HG02642 (cell line): ENCODE results near the gene ADSS1.
"Not testable (repeated sequence)": the region's sequence is repeated elsewhere in the genome, so short reads cannot be mapped to it uniquely, and the experiment has no call there.

Experiments used
- ATAC-seq: cut with Tn5 transposase; IDR thresholded peaks from one replicate; pipeline ENCODE4 v1.9.1; 2021; ENCODE audit warnings: mild to moderate bottlenecking; ENCODE audit not compliant: unreplicated experiment, poor library complexity

Gene ADSS1

DNA sequence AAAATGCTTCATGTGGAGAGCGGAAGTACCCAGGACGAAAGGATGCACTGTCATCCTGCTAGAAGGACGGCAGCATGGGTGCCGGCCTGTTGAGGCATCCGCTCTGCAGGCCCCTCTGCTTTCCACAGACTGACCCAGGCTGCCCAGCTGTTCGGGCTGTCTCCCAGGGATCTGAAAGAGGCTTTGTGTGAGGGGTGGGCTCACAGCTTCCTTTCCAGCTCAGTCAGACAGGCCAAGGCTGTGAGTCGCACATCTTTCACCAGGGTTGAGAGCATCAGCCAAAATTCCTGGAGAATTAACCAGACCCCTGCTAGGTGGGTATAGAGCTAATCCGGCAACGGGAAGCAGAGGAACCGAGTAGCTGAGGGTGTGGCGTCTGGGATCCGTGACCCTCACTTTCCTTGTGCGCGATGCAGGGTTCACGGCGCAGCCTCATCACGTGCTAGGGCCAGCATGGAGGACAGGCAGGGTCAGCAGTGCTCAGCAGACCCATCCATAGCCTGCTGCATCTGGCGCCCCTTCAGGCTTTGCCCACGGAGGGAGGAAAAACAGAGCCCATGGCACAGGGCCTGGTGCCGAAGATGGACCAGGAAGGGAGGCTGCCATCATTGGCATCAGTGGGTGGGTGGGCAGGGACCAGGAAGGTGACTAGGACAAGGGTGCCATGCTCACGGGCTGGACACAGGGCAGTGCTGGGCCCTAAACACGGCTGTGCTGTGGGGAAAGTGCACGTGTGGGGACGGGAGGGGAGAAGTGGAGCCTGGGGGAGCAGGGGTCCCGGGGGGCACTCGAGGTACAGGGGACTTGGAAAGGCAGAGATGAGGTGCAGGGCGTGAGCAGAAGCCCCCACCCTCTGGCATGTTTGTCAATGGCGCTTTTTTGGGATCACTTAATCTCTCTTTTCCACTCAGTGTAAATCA, 19.7 kb downstream of the ADSS1 start:
- ATAC-seq = no peak

DNA sequence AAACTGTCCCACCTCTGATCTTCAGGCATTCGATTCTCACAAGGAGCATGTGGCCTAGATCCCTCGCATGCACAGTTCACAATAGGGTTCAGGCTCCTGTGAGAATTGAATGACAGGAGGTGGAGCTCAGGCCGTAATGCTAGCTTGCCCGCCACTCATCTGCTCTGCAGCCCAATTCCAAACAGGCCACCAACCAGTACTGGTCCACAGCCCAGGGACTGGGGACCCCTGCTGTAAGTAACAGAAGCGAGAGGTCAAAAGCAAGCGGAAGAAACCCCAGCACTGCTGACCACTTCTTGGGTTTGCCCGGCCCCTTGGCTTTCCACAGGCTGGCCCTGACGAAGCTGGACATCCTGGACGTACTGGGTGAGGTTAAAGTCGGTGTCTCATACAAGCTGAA, 20.5 kb downstream of the ADSS1 start:
- no peak for ATAC-seq

DNA sequence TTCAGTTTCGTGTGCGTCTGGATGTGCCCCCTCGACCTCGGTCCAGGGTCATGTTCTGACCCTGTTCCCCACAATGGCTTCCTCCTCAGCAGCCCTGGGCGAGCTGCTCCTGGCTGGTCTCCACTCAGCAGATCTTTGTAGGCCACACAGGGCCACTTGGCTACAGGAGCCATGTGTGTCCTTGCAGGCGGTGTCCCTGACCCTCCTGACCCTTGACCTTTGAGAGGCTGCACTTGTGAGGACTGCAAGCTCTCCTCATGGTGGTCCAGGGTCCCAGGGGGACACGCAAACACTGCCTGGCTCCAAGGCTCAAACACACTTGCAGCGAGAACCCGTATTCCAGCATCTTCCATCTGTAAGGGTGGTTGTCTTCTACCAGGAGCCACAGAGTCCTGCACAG, 21.4 kb downstream of the ADSS1 start:
- no peak for ATAC-seq

GRCh38 chr14:104746071-104746545, 22.1 kb downstream of the ADSS1 start:
- no peak for ATAC-seq

DNA sequence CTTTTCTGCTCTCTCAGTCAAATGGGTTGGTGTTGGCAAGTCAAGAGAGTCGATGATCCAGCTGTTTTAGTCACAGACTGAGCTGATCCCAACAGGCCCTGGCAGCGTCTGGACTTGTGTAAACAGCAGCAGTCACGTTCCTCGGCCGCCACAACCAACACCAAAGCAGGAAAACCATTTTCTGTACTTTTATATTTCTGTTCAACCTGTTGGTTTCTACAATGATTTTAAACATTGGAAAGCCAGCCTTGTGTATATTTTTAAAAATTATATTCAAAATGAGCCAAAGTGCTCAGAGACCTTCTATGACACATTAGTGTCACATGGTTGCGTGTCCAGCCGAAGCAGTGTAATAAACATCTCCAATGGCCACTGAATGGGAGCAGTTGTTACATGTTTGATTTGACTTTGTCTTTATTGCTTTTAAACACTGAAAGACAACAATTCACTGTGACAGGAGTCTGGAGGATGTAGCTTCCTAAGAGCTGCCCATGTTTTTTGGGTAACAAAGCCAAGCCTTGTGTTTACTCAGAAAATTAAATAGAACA, 23.0 kb downstream of the ADSS1 start:
- no peak for ATAC-seq

- no peak for ATAC-seq
These were observed 23.8 kb downstream of the ADSS1 start for GRCh38 chr14:104747876-104748275.

DNA sequence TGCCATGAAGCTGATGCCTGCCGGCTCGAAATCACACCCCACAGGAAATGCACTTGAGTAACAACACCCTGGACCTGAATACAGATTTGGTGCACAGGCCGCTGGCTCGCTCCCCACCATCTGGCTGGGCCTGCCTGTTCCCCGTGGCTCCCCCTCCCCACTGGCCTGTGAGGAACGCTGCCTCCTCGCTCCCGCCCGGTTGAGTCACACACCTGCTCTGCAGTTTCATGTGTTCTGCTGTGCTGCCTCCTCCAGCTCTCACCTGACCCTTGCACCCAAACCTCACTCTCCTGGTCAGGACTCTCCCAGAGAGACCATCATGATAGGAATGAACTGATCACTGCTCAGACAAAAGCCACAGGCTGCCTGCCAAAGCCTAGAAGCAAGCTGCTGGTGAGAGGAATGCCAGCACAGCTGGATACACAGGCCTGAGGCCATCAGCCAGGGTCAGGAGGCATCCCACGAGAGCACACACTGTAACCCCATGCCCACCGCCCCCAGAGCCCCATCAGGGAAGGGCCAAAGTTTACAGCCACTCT, 25.2 kb downstream of the ADSS1 start:
- ATAC-seq = no peak

- ATAC-seq = no peak
These were observed 26.2 kb downstream of the ADSS1 start for GRCh38 chr14:104750056-104750752.

DNA sequence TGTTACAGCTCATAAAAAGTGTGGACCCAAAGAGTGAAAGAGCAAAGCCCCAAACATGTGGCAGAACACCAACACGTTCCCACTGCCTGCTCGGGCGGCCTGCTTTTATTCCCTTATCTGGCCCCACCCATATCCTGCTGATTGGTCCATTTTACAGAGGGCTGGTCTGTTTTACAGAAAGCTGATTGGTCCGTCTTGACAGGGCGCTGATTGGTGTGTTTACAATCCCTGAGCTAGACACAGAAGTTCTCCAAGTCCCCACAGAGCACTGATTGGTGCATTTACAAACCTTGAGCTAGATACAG, 26.7 kb downstream of the ADSS1 start:
- ATAC-seq = not testable (repeated sequence)

GRCh38 chr14:104751539-104752422, 27.8 kb downstream of the ADSS1 start:
- ATAC-seq = no peak

- ATAC-seq = no peak
These were observed 28.4 kb downstream of the ADSS1 start for GRCh38 chr14:104752423-104752734.

DNA sequence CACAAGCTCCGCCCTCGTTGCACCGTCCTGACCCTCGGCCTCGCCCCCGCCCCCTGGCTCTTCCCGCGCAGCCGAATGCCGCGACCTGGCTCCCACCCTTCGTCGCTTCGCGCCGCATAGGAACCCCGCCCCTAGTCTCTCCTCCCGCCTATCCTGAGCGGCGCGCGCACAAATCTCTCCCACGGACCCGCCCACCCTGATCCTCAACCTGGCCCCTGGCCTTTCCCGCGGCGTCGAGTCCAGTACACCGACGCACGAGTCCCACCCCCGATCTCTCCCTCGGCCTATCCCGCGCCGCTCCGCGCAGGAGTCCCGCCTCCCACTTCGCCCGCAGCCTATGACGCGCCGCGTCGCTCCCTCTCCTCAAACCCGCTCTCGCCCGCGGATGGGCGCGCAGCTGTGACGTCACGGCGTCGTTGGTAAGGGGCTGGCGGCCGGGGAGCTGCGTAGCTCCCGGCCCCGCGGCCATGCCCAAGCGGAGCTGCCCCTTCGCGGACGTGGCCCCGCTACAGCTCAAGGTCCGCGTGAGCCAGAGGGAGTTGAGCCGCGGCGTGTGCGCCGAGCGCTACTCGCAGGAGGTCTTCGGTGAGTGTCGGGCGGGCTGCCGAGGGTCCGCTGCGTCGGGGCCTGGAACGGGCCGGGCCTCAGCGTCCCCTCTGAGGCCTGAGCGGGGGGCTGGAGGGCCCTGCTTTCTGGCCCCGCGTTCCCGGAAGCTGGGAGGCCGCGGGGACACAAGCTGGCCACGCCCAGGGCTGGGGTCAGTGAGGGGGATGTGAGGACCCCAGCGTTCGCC, 28.9 kb downstream of the ADSS1 start, which contains the start of gene SIVA1:
Gene SIVA1, plus strand, starts transcription at position 413 of the 793 bp plus-strand sequence. Its CDS starts 55 bp downstream, at position 468.
- ATAC-seq = peak; percentile 90

DNA sequence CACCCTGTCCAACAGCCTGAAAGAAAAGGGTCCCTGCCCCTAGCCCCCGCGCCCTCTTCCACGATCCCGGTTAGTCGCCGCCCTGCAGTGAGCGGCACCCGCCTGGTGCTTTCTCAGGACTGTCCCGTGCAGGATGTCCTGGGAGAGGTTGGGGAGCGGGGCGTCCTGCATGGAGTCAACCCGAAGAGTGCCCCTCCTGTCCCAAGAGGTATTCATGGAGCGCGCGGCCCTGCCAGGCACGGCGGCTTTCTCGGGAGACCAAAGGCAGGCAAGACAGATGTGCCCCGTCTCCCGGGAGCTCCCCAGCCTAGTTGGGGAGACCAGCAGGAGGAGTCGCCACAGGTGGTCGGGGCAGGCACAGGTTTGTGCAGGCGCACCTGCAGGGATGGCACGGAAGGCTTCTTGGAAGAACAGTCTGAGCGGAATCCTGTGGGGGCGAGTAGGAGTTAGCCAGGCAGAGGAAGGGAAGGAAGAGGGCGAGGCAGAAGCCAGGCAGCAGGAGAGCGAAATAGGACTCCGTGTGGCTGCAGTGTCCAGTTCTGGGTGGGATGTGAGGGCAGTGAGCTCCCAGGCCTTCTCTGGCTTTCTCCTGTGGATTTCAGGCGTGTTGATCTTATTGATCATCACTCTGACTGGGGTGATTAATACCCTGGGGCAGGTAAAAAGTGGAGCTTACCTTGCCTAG, 29.6 kb downstream of the ADSS1 start:
- no peak for ATAC-seq

- ATAC-seq = no peak
These were observed 30.3 kb downstream of the ADSS1 start for GRCh38 chr14:104754213-104754851.

- no peak for ATAC-seq
These were observed 31.6 kb downstream of the ADSS1 start for GRCh38 chr14:104755621-104756020.

DNA sequence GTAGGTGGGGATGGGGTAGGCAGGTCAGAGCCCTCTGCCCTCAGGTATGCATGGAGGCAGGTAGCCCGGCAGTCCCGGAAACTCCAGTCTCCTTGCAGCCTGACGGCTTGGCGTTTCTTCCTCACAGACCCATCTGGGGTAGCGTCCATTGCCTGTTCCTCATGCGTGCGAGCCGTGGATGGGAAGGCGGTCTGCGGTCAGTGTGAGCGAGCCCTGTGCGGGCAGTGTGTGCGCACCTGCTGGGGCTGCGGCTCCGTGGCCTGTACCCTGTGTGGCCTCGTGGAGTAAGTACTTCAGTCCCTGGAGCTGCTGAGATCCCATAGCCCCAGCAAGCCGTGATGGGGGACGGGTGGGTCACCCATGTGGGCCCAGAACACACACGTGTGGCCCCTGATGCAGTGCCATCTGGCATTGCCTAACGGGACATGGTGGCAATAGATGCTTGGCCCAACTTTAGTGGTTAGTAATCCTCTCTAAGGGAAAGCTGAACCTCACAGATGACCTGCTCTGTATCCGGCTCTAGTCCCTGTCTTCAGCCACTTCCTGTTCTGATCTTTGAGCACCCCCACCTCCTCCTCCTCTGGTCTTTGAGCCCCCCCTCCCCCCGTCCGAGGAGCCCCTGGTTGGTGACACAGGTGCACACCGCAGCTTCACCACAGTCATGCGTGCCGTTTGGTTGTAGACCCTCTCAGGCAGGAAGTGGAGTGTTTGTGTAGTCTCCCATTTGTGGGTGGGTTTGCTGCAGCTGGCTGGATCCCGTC, 32.6 kb downstream of the ADSS1 start:
- no peak for ATAC-seq

DNA sequence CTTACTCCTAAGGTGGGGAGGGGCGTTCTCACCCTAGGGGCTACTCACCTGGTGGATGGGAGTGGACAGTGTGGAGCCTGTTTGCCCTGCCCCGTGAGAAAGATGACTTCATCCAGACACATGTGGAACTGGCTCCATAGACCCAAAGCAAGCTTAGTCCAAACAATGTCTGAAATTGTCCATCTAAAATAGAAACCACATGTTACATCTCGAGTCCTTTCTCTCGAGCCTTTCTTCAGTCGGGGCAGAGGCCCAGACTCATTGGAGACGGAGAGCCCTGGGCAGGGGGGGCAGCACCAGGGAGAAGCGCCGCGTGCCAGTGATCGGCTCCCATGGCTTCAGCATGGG, 33.2 kb downstream of the ADSS1 start:
- no peak for ATAC-seq
